Measurements from ENCODE around the gene HS3ST3A1. TPM values are rescaled to one million over a fixed set of nuclear protein-coding genes. Genes with fewer than 3 reads are reported as not detected.

Gene HS3ST3A1
- total RNA-seq, 1 donor from 2014 or later: 10.2 TPM

- no peak overlapping the region for H3K27ac Mint-ChIP-seq
- no peak for DNase-seq (ENCODE audit: low spot score in 2 of 2, unreplicated experiment in 2 of 2)
- no peaks in the 10 kb centered on the region for H3K27me3 Mint-ChIP-seq (ENCODE audit: low read depth)
- H3K4me1 Mint-ChIP-seq: peaks cover 2% of the 10 kb centered on the region
- TF ChIP-seq CTCF (IDR thresholded peaks at IDR 0.05; ENCODE audit: unreplicated experiment): no peak
- H3K36me3 Mint-ChIP-seq: no peaks in the 10 kb centered on the region
- H3K4me3 Mint-ChIP-seq: no peak overlapping the region
- peaks cover 7% of the 10 kb centered on the region for H3K9me3 Mint-ChIP-seq
Measured at GRCh38 chr17:13465678-13466077, 136.1 kb downstream of the HS3ST3A1 start.

GRCh38 chr17:13462673-13463124, 139.0 kb downstream of the HS3ST3A1 start:
- H3K4me3 Mint-ChIP-seq: no peak overlapping the region
- no peak overlapping the region for H3K27ac Mint-ChIP-seq

GRCh38 chr17:13462146-13462545, 139.6 kb downstream of the HS3ST3A1 start:
- no peaks in the 10 kb centered on the region for H3K36me3 Mint-ChIP-seq

More at GRCh38 chr17:13462673-13463124, 139.0 kb downstream of the HS3ST3A1 start:
- TF ChIP-seq CTCF (IDR thresholded peaks at IDR 0.05; ENCODE audit: unreplicated experiment): no peak
- peaks cover 9% of the 10 kb centered on the region for H3K9me3 Mint-ChIP-seq
- peaks cover 8% of the 10 kb centered on the region for H3K4me1 Mint-ChIP-seq
- no peaks in the 10 kb centered on the region for H3K36me3 Mint-ChIP-seq
- H3K27me3 Mint-ChIP-seq (ENCODE audit: low read depth): peaks cover 9% of the 10 kb centered on the region
- no peak for DNase-seq (ENCODE audit: low spot score in 2 of 2, unreplicated experiment in 2 of 2)

GRCh38 chr17:13460261-13461000, 141.3 kb downstream of the HS3ST3A1 start:
- Mint-ChIP-seq H3K36me3 (no peaks in the 10 kb centered on the region), H3K27me3 (ENCODE audit: low read depth) (peaks cover 9% of the 10 kb centered on the region), H3K27ac (no peak overlapping the region), H3K9me3 (peaks cover 9% of the 10 kb centered on the region), H3K4me3 (no peak overlapping the region), H3K4me1 (peaks cover 8% of the 10 kb centered on the region)
- no peak for DNase-seq (ENCODE audit: low spot score in 2 of 2, unreplicated experiment in 2 of 2)
- TF ChIP-seq CTCF (IDR thresholded peaks at IDR 0.05; ENCODE audit: unreplicated experiment): no peak

More at GRCh38 chr17:13462146-13462545, 139.6 kb downstream of the HS3ST3A1 start:
- Mint-ChIP-seq H3K4me1 (peaks cover 8% of the 10 kb centered on the region), H3K9me3 (peaks cover 9% of the 10 kb centered on the region), H3K4me3 (no peak overlapping the region), H3K27ac (no peak overlapping the region), H3K27me3 (ENCODE audit: low read depth) (peaks cover 9% of the 10 kb centered on the region)
- no peak for DNase-seq (ENCODE audit: low spot score in 2 of 2, unreplicated experiment in 2 of 2)
- no peak for TF ChIP-seq CTCF (IDR thresholded peaks at IDR 0.05; ENCODE audit: unreplicated experiment)

GRCh38 chr17:13457783-13458182, 143.9 kb downstream of the HS3ST3A1 start:
- H3K4me1 Mint-ChIP-seq: peaks cover 8% of the 10 kb centered on the region
- no peaks in the 10 kb centered on the region for H3K36me3 Mint-ChIP-seq
- H3K4me3 Mint-ChIP-seq: no peak overlapping the region
- H3K27me3 Mint-ChIP-seq (ENCODE audit: low read depth): peaks cover 9% of the 10 kb centered on the region
- H3K9me3 Mint-ChIP-seq: peaks cover 6% of the 10 kb centered on the region
- no peak for TF ChIP-seq CTCF (IDR thresholded peaks at IDR 0.05; ENCODE audit: unreplicated experiment)
- H3K27ac Mint-ChIP-seq: no peak overlapping the region
- no peak for DNase-seq (ENCODE audit: low spot score in 2 of 2, unreplicated experiment in 2 of 2)

Small RNA genes lying within 50 kb of the gene (microRNA-seq; reads per million reads assigned to microRNA genes)
- not detected for gene MIR548H3

All from mesothelial cell of epicardium (in vitro differentiated cells).